Keratinocyte (primary cell): Measurements from ENCODE around the gene MTRF1.
"Not testable (repeated sequence)": the region's sequence is repeated elsewhere in the genome, so short reads cannot be mapped to it uniquely, and the experiment has no call there.

ENCODE experiments used
- EZH2 ChIP-seq: IDR thresholded peaks from one replicate; pipeline ENCODE4 v1.6.1; 2012; ENCODE audit warnings: inconsistent platforms, mild to moderate bottlenecking, low read length, moderate library complexity
- TF ChIP-seq, protein P1 (sequence below), 3 experiments: IDR thresholded peaks in 1 of 3; conservative IDR thresholded peaks in 1 of 3; optimal IDR thresholded peaks in 1 of 3; 2 replicates in 2 of 3; 3 replicates in 1 of 3; pipeline versions ENCODE3 to v1.5.1; 2011; ENCODE audit warnings: low read length in 3 of 3, mild to moderate bottlenecking in 3 of 3, moderate library complexity in 2 of 3, control low read depth in 1 of 3, inconsistent platforms in 1 of 3; ENCODE audit not compliant: insufficient read depth in 2 of 3; ENCODE audit errors: extremely low read depth in 1 of 3

DNA sequence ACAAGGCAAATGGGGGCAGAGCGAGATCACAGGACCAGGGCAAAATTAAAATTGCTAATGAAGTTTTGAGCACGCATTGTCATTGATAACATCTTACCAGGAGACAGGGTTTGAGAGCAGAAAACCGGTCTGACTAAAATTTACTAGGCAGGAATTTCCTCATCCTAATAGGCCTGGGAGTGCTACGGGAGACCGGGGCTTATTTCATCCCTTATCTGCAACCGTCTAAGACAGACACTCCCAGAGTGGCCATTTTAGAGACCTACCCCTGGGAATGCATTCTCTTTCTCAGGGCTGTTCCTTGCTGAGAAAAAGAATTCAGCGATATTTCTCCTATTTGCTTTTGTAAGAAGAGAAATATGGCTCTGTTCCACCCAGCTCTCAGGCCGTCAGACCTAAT is 87.8 kb downstream of the MTRF1 start:
- TF ChIP-seq, protein P1, sequence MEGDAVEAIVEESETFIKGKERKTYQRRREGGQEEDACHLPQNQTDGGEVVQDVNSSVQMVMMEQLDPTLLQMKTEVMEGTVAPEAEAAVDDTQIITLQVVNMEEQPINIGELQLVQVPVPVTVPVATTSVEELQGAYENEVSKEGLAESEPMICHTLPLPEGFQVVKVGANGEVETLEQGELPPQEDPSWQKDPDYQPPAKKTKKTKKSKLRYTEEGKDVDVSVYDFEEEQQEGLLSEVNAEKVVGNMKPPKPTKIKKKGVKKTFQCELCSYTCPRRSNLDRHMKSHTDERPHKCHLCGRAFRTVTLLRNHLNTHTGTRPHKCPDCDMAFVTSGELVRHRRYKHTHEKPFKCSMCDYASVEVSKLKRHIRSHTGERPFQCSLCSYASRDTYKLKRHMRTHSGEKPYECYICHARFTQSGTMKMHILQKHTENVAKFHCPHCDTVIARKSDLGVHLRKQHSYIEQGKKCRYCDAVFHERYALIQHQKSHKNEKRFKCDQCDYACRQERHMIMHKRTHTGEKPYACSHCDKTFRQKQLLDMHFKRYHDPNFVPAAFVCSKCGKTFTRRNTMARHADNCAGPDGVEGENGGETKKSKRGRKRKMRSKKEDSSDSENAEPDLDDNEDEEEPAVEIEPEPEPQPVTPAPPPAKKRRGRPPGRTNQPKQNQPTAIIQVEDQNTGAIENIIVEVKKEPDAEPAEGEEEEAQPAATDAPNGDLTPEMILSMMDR (optimal IDR thresholded peaks at IDR 0.05 in 1 of 3, IDR thresholded peaks at IDR 0.05 in 1 of 3, conservative IDR thresholded peaks at IDR 0.05 in 1 of 3; ENCODE audit: extremely low read depth in 1 of 3, insufficient read depth in 2 of 3, low read length in 3 of 3) = not testable (repeated sequence)
- not testable (repeated sequence) for TF ChIP-seq EZH2
